Fibroblast of mammary gland (primary cell): Measurements from ENCODE around the gene KRTAP5-2.
A peak's percentile ranks its signal among the peaks of the same experiment; 100 is the strongest.

Experiments
- DNase-seq: peaks from one replicate; pipeline ENCODE4 v3.0.0-alpha.2; 2010; ENCODE audit warnings: low read depth
- H3K4me3 ChIP-seq: 2 replicates; pipeline ENCODE4 v1.5.1; 2011; ENCODE audit warnings: low read depth, mild to moderate bottlenecking, low read length, moderate library complexity; ENCODE audit not compliant: control insufficient read depth
- TF ChIP-seq, protein P1 (sequence below): conservative IDR thresholded peaks from 2 replicates; pipeline ENCODE4 v1.5.1; 2011; ENCODE audit warnings: low read depth, low read length, inconsistent platforms; ENCODE audit not compliant: control insufficient read depth, insufficient read depth

KRTAP5-2 gene

DNA sequence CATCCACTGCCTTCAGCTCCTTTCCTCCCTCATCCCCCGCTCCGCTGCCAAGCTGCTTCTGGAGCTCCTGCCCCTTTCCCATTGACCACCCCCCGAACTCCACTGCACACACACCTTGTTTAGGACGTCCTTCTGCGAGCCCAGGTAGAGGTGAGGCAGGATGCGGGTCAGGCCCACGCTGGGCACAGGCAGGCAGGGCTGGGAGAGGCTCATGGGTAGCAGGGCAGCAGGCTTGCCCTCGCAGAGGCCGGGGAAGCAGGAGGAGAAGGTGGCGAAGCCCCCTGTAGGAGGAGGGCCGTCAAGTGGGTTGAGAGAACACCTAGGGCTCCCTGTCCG, 39.4 kb downstream of the KRTAP5-2 start:
- DNase-seq: no peak
- H3K4me3 ChIP-seq: no peak overlapping the region
- TF ChIP-seq, protein P1, sequence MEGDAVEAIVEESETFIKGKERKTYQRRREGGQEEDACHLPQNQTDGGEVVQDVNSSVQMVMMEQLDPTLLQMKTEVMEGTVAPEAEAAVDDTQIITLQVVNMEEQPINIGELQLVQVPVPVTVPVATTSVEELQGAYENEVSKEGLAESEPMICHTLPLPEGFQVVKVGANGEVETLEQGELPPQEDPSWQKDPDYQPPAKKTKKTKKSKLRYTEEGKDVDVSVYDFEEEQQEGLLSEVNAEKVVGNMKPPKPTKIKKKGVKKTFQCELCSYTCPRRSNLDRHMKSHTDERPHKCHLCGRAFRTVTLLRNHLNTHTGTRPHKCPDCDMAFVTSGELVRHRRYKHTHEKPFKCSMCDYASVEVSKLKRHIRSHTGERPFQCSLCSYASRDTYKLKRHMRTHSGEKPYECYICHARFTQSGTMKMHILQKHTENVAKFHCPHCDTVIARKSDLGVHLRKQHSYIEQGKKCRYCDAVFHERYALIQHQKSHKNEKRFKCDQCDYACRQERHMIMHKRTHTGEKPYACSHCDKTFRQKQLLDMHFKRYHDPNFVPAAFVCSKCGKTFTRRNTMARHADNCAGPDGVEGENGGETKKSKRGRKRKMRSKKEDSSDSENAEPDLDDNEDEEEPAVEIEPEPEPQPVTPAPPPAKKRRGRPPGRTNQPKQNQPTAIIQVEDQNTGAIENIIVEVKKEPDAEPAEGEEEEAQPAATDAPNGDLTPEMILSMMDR: no peak

DNA sequence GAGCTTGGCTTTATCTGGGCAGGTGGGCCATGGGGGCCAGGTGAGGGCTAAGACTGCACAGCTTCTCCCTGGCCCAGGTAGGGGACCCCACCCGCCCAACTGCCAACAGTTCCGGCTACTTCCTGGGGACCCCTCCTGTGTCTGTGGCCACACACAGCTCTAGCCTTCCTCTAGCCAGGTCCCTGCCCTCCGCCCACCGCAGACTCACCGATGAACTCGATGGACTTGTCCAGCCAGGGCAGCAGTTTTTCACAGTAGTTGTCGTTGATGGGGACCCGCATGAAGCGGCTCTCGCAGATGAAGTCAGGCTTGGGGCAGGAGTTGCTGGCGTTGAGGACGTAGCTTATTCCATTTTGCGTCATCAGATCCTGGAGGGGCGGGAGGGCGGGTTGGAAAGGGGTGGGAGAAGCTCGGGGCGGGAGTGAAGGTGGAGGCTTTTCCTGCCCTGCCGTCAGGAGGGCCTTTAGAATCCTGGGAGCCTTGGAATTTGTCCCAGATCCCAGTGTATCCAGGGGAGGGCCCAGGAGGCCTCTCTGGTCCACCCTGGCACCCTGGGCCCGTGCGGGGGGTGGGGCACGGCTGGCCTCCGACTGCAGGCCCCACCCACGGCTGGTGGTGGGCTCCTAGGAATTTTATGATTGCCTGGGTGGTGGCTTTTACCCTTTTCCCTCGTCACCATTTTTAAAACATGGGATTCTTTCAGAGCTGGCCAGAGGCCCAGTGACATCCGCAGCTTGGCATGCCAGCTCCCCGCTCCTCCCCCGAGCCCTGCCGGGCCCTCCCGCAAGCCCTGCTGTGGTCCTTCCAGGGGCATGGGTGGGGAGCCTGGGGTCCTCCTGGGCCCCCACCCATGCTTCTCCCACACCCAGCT, 40.0 kb downstream of the KRTAP5-2 start:
- H3K4me3 ChIP-seq: no peak overlapping the region
- peak; percentile 50 for DNase-seq

DNA sequence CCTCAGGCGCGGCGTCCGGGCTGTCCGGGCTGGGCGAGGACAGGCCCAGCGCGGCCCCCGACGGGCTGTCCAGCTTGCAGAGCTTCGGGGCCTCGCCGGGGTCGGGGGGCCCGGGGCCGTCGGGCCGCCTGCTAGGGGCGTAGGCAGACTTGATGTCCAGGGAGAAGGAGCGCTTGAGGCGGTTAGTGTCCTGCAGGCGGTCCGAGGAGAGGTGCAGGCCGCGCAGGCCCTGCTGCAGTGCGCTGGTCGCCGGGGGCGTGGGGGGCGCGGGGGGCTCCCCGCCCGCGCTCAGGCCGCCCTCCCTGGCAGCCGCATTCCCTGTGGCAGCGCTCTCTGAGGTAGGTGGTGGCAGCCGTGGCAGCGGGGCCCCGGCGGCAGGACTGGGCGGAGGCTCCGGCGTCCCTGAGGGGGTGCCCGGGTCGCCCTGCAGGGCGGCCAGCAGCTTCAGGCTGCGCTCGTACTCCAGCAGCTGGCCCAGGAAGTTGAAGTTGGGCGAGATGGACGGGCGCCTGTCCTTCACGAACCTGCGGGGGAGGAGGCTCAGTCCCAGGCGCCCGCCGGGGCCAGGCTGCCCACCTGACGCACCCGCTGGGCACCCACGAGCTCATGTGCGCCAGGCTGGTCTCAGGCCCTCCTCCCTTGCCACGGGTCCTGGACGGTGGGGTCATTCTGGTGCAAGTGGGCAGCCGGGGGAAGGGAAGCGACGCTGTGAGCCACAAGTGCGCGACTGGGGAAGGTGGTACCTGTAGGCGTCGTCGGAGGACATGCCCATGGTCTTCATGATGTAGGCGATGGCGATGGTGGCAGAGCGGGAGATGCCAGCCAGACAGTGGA, 40.8 kb downstream of the KRTAP5-2 start:
- no peak for DNase-seq
- TF ChIP-seq, protein P1: no peak

More for the DNA sequence above, 40.0 kb downstream of the KRTAP5-2 start:
- TF ChIP-seq, protein P1: no peak

DNA sequence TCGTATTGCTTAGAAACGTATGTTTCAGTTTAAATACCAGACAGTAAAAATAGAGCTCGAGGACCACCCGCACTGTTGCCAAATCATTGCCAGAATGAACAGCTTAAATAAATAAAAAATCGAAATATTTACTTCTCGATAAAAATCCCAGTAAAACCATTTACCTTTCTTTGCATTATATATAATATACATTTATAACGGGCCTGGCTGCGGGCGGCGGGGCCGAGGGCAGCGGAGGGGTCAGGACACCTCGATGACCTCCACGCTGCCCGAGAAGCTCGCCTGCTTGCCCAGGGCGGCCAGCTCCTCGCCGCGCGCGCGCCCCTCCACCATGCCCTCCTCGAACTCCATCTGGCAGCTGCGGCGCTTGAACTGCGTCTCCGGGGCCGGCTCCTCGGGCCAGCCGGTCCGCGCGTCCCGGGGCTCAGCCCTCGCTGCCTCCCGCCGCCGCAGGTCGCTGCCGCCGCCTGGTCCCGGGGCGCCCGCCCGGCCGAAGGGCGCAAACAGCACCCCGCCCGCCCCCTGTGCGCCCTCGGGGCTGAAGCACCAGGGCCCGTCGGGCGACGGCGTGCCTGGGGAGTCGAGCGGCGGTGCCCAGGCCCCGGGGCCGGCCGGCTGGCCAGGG, 41.7 kb downstream of the KRTAP5-2 start:
- no peak overlapping the region for H3K4me3 ChIP-seq
- DNase-seq: no peak
- TF ChIP-seq, protein P1: no peak

More for the DNA sequence above, 40.8 kb downstream of the KRTAP5-2 start:
- H3K4me3 ChIP-seq: no peak overlapping the region

DNA sequence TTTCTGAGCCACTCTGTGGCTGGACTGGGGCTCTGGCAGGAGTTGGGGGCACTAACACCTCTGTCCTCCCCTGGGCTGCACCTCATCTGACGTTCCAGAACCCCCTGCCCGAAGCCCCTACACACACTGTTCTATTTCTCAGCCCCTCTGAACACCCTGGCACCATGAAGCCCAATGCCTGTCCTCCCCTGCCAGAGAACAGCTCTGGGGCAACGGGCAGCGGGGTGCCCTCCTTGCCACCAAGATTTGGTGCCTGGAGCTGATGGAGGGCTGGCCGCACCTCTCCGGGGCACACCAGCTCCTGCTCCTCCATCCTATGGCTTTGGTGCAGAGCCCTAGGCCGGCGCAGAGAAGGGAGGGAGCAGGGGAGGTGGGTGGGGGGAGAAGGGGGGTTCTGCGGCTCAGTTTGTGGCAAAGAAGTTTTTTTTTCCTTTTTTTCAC, 42.4 kb downstream of the KRTAP5-2 start:
- no peak overlapping the region for H3K4me3 ChIP-seq
- TF ChIP-seq, protein P1: no peak
- DNase-seq: no peak

DNA sequence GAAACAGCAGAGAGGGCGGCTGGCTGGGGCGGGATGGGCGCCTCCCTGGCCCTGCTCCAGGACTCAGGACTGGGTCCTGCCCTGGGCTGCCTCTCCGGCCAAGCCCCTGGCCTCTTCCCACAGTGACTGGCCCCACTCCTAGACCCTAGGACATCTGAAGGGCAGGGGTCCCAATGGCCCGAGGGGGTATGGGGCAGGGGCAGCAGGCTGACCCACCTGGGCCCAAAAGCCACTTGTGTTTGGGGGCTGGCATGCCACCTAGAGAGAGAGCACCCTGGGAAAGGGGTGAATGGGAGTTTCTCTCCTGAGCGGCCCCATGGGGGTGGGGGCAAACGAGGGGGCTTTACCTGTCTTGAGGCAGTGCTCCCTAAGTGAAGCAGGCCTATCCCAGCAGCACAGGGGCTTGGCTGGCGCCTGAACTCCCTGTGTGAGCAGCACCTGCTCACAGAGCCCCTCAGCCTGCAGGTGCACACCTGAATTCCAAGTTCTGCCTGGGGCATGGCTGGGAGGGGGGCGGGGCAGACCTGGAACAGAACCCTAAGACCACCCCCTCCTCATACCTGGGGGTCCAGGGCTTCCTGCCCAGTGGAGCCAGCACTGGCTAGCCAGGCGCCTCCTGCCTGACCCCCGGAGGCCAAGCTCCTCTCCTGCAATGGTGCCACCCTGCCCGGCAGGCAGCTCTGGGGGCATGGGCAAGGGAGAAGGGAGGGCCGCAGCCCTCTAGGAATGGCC, 42.9 kb downstream of the KRTAP5-2 start:
- no peak for DNase-seq
- no peak overlapping the region for H3K4me3 ChIP-seq
- TF ChIP-seq, protein P1: no peak
